Measurements from ENCODE around the gene FAM13C. TPM values are rescaled to one million over a fixed set of nuclear protein-coding genes. Genes with fewer than 3 reads are reported as not detected.

FAM13C gene
- total RNA-seq, 4 donors from 2014 or later = 2.8 to 26.9 (median 7.1) TPM

DNA sequence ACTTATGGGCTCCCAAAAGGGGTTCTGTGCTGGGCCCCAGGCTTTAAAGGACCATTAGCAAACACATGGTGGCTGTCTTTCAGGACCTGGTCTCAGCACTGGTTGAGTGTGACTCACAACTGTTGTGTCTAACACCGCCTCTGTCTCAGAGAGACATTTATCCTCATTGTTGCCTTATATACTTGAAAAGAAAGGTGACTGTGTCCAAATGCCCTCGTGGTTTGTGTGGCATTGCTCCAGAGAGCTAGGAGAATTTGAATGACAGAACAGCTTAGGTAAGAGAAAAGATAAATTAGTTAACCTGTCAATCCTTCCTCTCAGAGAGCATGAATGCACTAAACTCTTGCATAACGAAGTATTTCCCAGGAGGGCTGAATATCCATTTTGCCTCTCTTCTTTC lies 14.5 kb upstream of the FAM13C start:
- Histone ChIP-seq H3K9me3 (no peaks in the 10 kb centered on the region), H3K27ac (no peak overlapping the region), H3K4me3 (no peak overlapping the region), H3K4me1 (peaks cover 0 to 6% (median 4%) of the 10 kb centered on the region in 3 donors), H3K27me3 (no peaks in the 10 kb centered on the region), H3K36me3 (no peaks in the 10 kb centered on the region)
- DNase-seq = no peak
- intact Hi-C loops (cut with DNase I) = no loop called here
- TF ChIP-seq POLR2A (IDR thresholded peaks at IDR 0.05) = no peak
- TF ChIP-seq, protein P1, sequence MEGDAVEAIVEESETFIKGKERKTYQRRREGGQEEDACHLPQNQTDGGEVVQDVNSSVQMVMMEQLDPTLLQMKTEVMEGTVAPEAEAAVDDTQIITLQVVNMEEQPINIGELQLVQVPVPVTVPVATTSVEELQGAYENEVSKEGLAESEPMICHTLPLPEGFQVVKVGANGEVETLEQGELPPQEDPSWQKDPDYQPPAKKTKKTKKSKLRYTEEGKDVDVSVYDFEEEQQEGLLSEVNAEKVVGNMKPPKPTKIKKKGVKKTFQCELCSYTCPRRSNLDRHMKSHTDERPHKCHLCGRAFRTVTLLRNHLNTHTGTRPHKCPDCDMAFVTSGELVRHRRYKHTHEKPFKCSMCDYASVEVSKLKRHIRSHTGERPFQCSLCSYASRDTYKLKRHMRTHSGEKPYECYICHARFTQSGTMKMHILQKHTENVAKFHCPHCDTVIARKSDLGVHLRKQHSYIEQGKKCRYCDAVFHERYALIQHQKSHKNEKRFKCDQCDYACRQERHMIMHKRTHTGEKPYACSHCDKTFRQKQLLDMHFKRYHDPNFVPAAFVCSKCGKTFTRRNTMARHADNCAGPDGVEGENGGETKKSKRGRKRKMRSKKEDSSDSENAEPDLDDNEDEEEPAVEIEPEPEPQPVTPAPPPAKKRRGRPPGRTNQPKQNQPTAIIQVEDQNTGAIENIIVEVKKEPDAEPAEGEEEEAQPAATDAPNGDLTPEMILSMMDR (IDR thresholded peaks at IDR 0.05) = no peak
- WGBS, 2 donors = 35 to 58% methylated on average over 3 of the region's 3 CpGs

DNA sequence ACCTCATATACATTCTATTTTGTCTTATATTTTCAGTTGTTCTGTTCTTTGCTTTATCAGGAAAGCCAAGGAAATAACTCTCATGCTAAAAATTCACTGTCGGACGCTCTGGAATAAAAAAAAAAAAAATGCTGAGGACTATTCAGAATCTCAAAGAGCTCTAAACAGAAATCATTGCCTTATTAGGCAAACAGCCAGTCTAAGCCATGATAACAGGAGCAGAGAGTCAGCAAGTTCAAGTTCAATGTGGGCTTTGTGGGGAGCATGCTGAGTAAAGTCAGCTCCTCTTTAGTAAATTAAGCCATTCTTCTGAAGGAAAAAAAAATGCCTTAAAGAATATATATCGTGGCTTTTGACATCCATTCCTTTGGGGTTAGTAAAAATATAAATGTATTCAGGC lies 13.6 kb upstream of the FAM13C start:
- peaks cover 0 to 6% (median 4%) of the 10 kb centered on the region in 3 donors for H3K4me1 ChIP-seq
- H3K9me3 ChIP-seq = no peaks in the 10 kb centered on the region
- no peak for DNase-seq
- H3K27me3 ChIP-seq = no peaks in the 10 kb centered on the region
- 43 to 68% methylated on average over 3 of the region's 3 CpGs for WGBS, 2 donors
- H3K27ac ChIP-seq = no peak overlapping the region
- intact Hi-C loops (cut with DNase I) = no loop called here
- no peaks in the 10 kb centered on the region for H3K36me3 ChIP-seq
- H3K4me3 ChIP-seq = no peak overlapping the region
- no peak for TF ChIP-seq POLR2A (IDR thresholded peaks at IDR 0.05)
- TF ChIP-seq, protein P1 (IDR thresholded peaks at IDR 0.05) = no peak

DNA sequence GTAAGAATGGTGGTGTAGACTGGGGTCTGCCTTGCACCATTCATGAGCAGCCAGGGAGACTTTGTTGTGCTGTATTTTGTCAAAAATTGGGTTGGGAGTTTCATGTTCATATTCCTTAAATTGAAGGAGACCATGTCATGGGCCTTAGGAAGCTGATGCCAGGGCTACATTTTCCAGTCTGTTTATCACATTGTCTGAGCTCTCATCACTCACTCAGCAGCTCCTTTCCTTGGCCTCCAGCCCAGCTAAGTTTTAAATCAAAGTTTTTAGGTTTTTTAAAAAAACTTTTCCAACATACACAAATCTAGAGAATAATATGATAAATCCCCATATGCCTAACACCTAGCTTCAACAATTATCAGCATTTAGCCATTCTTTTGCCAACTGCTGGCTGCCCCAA lies 12.6 kb upstream of the FAM13C start:
- peaks cover 0 to 6% (median 4%) of the 10 kb centered on the region in 3 donors for H3K4me1 ChIP-seq
- H3K9me3 ChIP-seq = no peaks in the 10 kb centered on the region
- no peaks in the 10 kb centered on the region for H3K36me3 ChIP-seq
- H3K27ac ChIP-seq = no peak overlapping the region
- H3K4me3 ChIP-seq = no peak overlapping the region
- intact Hi-C loops (cut with DNase I) = no loop called here
- H3K27me3 ChIP-seq = no peaks in the 10 kb centered on the region
- no peak for DNase-seq
- TF ChIP-seq POLR2A (IDR thresholded peaks at IDR 0.05) = no peak
- TF ChIP-seq, protein P1 (IDR thresholded peaks at IDR 0.05) = no peak

DNA sequence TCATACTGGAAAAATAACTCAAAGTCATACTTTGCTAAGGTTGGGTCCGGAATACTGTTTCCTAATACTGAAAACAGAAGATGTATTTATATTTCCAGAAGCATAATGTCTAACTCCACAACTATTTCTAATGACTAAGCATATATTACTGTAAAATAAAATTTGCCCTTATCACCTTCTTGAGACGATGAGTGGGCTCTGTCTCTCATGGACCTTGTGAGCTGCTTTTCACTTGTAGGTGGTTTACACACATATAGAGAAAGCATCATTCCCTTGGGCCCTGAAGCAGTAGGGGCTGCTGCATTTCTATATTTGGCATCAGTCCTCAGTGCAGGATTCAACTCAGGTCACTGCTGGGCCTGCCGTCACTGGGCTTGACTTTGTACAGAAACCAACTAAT lies 10.7 kb upstream of the FAM13C start:
- H3K27ac ChIP-seq = peak overlapping the region in 3 of 4 donors; percentile 13 to 42 (median 37)
- H3K4me3 ChIP-seq = no peak overlapping the region
- H3K4me1 ChIP-seq = peaks cover 0 to 6% (median 4%) of the 10 kb centered on the region in 3 donors
- 57 to 66% methylated on average over 3 of the region's 3 CpGs for WGBS, 2 donors
- TF ChIP-seq POLR2A (IDR thresholded peaks at IDR 0.05) = no peak
- TF ChIP-seq, protein P1 (IDR thresholded peaks at IDR 0.05) = no peak
- DNase-seq = no peak
- no peaks in the 10 kb centered on the region for H3K36me3 ChIP-seq
- intact Hi-C loops (cut with DNase I) = no loop called here
- no peaks in the 10 kb centered on the region for H3K9me3 ChIP-seq
- H3K27me3 ChIP-seq = no peaks in the 10 kb centered on the region

DNA sequence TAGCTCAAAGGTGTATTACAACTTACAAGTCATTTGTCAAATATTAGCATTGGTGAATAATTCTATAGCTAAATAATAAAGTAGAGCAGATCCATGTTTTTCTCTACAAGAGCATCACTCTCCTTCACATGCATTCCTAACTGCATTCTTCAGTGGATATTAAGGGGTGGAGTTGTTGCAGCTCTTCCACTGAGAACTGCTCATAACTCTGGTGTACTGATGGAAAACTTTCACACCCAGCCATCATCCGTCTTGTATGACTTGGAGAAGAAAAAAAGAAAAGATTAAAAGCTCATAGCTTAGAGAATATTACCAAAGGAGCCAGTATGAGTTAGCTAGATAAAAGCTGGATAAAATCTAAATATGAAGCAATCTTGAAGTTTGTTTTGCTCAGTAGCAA lies 10.2 kb upstream of the FAM13C start:
- H3K27ac ChIP-seq = peak overlapping the region in 2 of 4 donors; percentile 13 to 37
- H3K36me3 ChIP-seq = no peaks in the 10 kb centered on the region
- WGBS, 2 donors = 40 to 47% methylated on average over 1 of the region's 1 CpG
- intact Hi-C loops (cut with DNase I) = no loop called here
- peaks cover 0 to 6% (median 4%) of the 10 kb centered on the region in 3 donors for H3K4me1 ChIP-seq
- TF ChIP-seq, protein P1 (IDR thresholded peaks at IDR 0.05) = no peak
- no peak for TF ChIP-seq POLR2A (IDR thresholded peaks at IDR 0.05)
- no peak overlapping the region for H3K4me3 ChIP-seq
- no peak for DNase-seq
- no peaks in the 10 kb centered on the region for H3K9me3 ChIP-seq
- H3K27me3 ChIP-seq = no peaks in the 10 kb centered on the region
